Left lobe of liver (tissue), 2 donors: ENCODE data around the gene ELF4. TPM values are rescaled to one million over a fixed set of nuclear protein-coding genes. Genes with fewer than 3 reads are reported as not detected.

Experiments used
- ATAC-seq: fragments of 200-7000 bp; cut with Tn5 transposase; one replicate; pipeline ENCODE4 v1.9.1; 2020; ENCODE audit warnings: mild to moderate bottlenecking, moderate library complexity
- DNase-seq: peaks from one replicate; pipeline ENCODE4 v3.0.0-alpha.2; 2020; ENCODE audit warnings: low spot score
- total RNA-seq: library from RNA; stranded (reverse); gene quantifications from one replicate; pipeline ENCODE4 v1.2.1, GENCODE V29; 2021
- donor health status: DM: no; HTN: no; CAD: no; lungs with moderate emphysema.
- donor health status: DM: no; HTN: yes; CAD: no.

Gene ELF4
- 1.4 TPM for total RNA-seq

DNA sequence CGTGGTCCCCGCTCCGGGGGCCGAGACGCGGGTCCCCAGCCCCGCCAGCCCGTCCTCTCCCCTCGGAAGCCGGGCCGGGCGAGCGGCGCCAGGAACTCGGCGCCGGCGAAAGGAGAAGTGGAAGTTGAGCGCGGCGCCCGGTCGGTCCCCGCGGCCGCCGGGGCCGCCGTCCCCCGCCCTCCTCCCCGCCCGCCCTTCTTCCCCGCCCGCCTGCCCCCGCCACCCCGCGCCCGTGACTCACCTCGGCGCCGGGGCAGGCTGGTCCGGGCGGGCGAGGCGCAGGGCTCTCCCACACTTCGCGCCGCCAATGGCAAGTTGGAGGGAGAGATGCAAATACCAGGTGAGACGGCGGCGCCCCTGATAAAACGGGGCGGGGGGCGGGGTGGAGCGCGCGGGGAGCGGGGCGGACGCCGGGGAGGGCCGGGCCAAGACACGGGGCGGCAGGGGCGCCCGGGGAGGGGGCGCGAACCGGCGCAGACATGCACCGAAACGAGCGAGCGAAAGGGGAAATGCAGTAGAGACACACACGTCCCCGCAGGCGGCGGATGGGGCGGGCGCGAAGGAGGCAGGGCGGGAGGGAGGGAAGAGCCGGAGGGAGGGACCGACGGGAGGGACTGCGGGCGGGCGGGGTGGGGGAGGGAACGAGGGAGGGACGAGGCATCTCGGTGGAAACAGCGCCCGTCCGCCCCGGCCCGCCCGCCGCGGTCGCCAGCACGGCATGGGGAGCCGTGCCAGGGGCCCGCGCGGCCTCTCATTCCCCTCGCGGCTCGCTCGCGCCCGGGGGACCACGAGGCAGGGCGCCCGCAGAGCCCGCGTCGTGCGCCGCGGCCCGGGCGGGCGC lies at the start of gene ELF4:
ELF4 (minus strand) TSS at position 119 of the 841 bp plus-strand sequence. CDS start 29,167 bp downstream, outside the sequence.
- ATAC-seq (peak; percentile 60), DNase-seq (no peak)

- no peak for DNase-seq
These were observed 49.5 kb upstream of the ELF4 start for GRCh38 chrX:130159776-130160175.

GRCh38 chrX:130158311-130158710 lies 48.0 kb upstream of the ELF4 start:
- DNase-seq (no peak), ATAC-seq (no peak)

More at GRCh38 chrX:130159776-130160175, 49.5 kb upstream of the ELF4 start:
- peak; percentile 52 for ATAC-seq

GRCh38 chrX:130155564-130155963 lies 45.3 kb upstream of the ELF4 start:
- ATAC-seq (no peak), DNase-seq (no peak)

- no peak for DNase-seq
These were observed 37.3 kb upstream of the ELF4 start for GRCh38 chrX:130147631-130148030.

GRCh38 chrX:130145123-130145522 lies 34.8 kb upstream of the ELF4 start:
- ATAC-seq (no peak), DNase-seq (no peak)

More at GRCh38 chrX:130147631-130148030, 37.3 kb upstream of the ELF4 start:
- ATAC-seq: no peak

- DNase-seq (no peak), ATAC-seq (no peak)
These were observed 34.2 kb upstream of the ELF4 start for GRCh38 chrX:130144509-130144908.

- ATAC-seq (no peak), DNase-seq (no peak)
These were observed 29.3 kb upstream of the ELF4 start for GRCh38 chrX:130139474-130140201.

DNA sequence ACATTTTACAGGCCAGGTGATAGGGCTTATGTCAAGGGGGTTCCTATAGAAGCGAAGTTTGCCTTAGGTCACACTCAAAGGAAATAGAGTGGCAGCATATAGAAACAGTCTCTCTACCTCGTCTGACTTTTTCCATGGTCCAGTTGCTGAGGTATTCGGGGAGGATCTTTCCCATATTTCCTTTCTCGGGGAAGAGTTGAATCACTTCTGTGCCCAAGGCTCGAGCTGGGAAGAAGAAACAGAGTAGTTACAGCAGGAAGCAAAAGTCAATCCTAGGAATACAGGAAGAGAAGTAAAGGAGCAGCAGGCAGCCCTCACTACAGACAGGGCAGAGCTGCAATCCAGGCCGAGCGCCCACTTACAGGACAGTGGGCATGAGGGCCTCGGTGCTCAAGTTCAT lies 26.7 kb upstream of the ELF4 start:
- no peak for ATAC-seq
- DNase-seq: no peak

DNA sequence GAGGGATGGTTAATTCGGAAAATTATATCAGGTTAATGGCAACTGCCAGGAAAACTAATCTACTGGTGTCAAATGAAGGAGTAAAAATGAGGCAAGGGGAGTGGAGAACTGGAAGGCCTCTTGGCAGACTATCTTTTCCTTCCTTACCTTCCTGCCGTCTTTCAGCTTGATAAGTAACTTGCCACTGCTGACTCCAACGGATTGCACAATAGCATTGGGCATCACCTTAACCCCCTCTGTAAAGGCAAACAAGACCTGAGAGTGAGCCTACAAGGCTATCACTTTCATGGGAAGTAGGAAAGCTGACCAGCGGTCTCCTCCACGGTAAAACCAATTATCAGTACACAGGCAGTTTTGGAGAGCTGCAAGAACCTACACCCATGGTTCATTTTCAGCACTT lies 26.2 kb upstream of the ELF4 start:
- ATAC-seq: peak; percentile 13
- DNase-seq: no peak

DNA sequence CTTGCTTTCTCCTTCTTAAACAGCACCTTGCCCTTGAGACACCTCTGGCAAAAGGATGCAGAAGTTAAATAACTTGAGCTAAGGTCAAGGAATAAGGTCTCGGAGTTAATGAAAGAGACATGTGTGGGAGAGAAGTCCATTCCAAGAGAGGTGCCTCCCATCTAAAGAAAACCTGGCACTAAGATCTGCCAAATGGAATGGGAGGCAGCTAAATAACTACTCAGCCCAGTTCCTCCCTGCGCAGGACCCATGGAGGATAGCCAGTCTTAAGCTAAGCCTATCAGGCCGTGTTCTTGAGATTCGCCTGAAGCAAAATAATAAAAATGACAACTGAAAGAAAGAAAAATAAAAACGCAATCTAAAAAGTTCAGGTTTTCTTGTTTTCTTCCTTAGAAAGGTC lies 20.7 kb upstream of the ELF4 start:
- ATAC-seq: no peak

GRCh38 chrX:130125091-130125874 lies 15.0 kb upstream of the ELF4 start:
- no peak for ATAC-seq

More for the DNA sequence above, 20.7 kb upstream of the ELF4 start:
- DNase-seq: no peak

DNA sequence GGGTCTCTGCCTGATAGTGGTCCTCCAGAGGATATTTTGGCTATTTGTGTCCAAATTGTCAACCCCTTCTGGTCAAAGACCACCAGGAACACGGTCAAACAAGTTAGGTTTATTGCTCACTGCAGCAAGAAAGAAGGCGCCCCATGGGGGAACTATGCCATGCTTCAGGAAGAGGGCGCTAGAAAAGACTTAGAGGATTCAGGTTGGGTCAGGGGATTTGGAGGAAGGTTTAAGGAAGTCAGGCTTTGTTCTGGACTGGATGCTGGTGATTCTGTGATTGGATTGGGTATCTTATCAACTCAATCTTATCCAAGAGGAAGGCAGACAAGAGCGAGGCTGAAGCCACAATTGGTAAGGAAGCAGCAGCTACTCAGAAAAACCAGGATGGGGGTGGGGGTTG lies 14.3 kb upstream of the ELF4 start:
- ATAC-seq: no peak
- no peak for DNase-seq

More at GRCh38 chrX:130125091-130125874, 15.0 kb upstream of the ELF4 start:
- no peak for DNase-seq

DNA sequence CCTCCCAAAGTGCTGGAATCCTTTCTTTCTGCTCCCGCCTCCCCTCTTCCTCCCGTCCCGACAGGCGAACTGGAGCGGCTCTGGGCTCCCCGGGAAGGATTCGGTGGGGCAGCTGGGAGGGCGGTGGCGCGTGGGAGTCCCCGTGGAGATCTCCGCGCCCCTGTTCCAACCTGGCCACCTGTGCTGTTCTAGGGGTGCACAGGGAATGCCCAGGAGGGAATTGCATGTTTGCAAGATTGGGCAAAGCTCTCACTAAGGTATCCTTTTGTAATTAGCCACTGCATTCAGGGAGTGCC lies 11.2 kb upstream of the ELF4 start:
- DNase-seq: no peak
- no peak for ATAC-seq

GRCh38 chrX:130120746-130121504 lies 10.6 kb upstream of the ELF4 start:
- peak; percentile 89 for ATAC-seq

DNA sequence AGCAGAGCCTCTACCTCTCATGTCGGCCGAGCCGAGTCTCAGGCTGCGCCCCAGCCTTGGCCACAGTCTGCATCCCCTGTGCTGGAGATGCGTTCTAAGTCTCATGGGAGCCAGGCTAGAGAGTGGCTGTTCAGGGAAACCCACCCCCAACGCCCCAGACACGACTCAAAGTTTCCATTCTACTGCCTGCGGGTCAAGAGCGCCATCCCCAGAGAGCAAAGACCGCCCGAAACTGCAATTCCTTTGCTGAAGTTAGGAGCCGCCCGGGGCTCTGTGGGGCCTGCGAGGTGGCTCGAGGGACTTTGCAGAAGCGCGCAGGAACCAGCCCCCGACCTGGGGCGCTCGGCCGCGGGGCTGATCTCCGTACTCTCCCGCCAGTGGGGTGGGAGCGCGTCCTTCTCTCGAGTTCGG lies 10.0 kb upstream of the ELF4 start:
- ATAC-seq (peak; percentile 18), DNase-seq (no peak)

More at GRCh38 chrX:130120746-130121504, 10.6 kb upstream of the ELF4 start:
- DNase-seq: peak; percentile 55

- DNase-seq: no peak
These were observed 9.1 kb upstream of the ELF4 start for GRCh38 chrX:130119312-130119898.

GRCh38 chrX:130118441-130119311 lies 8.4 kb upstream of the ELF4 start:
- ATAC-seq (no peak), DNase-seq (no peak)

More at GRCh38 chrX:130119312-130119898, 9.1 kb upstream of the ELF4 start:
- ATAC-seq: no peak

DNA sequence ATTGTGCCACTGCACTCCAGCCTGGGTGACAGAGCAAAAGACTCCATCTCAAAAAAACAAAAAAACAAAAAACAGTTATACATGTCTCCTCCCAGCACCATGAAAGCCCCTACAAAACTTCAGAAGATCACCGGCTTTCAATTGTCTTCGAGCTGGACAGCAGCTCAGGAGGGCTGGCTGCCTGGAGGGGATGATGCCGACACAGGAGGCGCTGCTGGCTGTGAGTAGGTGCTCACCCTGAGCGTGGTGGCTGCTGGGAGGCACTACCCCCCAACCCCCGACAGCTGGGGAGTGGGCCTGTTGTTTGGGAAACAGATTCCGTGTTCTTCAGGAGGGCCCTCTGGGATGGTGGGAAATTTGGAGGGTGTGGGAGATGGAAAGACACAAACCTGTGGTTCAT lies 6.9 kb upstream of the ELF4 start:
- DNase-seq (no peak), ATAC-seq (no peak)
